ENCODE results near the gene KIF3B. TPM values are rescaled to one million over a fixed set of nuclear protein-coding genes. Genes with fewer than 3 reads are reported as not detected.
A peak's percentile ranks its signal among the peaks of the same experiment; 100 is the strongest.

KIF3B gene
- total and polyA plus RNA-seq, 2 of the 13 experiments (the other 11 are each of a cell fraction or from before 2014, with no cell fraction given): 23.6 to 28.8 TPM

DNA sequence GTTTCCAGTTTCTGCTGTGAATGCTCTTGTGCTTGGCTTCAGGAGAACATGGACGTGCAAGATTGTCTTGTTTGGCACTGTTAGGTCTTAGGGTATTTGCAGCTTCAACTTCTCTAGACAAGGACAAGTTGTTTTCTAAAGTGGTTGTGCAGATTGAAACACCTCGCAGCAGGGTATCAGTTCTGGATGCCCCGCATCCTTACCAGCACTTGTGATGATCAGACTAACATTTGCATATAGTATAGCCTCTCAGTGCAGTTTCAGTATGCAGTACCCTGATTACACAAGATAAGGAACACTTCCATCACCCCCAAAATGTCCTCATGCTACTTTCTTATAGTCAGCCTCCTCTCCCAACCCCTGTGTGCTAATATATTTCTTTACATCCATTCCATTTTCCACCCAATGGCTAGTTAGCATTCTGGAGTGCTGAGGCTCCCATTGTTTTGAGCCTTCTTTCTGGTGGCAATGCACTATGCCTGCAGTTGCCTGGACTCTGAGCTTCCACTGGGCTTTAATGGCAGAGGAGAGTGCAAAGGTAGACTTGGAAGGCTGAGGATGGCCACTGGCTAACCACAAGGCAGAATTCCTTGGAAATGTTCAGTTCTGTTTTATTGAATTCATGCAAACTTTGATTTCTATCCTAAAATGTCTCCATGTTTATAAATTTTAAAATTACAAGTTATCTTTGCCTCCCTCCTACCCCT lies 35.4 kb downstream of the KIF3B start (continued):
- TF ChIP-seq, protein P1, sequence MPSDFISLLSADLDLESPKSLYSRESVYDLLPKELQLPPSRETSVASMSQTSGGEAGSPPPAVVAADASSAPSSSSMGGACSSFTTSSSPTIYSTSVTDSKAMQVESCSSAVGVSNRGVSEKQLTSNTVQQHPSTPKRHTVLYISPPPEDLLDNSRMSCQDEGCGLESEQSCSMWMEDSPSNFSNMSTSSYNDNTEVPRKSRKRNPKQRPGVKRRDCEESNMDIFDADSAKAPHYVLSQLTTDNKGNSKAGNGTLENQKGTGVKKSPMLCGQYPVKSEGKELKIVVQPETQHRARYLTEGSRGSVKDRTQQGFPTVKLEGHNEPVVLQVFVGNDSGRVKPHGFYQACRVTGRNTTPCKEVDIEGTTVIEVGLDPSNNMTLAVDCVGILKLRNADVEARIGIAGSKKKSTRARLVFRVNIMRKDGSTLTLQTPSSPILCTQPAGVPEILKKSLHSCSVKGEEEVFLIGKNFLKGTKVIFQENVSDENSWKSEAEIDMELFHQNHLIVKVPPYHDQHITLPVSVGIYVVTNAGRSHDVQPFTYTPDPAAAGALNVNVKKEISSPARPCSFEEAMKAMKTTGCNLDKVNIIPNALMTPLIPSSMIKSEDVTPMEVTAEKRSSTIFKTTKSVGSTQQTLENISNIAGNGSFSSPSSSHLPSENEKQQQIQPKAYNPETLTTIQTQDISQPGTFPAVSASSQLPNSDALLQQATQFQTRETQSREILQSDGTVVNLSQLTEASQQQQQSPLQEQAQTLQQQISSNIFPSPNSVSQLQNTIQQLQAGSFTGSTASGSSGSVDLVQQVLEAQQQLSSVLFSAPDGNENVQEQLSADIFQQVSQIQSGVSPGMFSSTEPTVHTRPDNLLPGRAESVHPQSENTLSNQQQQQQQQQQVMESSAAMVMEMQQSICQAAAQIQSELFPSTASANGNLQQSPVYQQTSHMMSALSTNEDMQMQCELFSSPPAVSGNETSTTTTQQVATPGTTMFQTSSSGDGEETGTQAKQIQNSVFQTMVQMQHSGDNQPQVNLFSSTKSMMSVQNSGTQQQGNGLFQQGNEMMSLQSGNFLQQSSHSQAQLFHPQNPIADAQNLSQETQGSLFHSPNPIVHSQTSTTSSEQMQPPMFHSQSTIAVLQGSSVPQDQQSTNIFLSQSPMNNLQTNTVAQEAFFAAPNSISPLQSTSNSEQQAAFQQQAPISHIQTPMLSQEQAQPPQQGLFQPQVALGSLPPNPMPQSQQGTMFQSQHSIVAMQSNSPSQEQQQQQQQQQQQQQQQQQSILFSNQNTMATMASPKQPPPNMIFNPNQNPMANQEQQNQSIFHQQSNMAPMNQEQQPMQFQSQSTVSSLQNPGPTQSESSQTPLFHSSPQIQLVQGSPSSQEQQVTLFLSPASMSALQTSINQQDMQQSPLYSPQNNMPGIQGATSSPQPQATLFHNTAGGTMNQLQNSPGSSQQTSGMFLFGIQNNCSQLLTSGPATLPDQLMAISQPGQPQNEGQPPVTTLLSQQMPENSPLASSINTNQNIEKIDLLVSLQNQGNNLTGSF (CRISPR knock-in tag; IDR thresholded peaks at IDR 0.05): no peak
- TF ChIP-seq ZSCAN9 (CRISPR knock-in tag; IDR thresholded peaks at IDR 0.05; ENCODE audit: borderline replicate concordance) (0 out of 2 replicates have a peak, but pooled peaks have one; percentile 51), POLR2G (IDR thresholded peaks at IDR 0.05; ENCODE audit: low read depth, low read length) (no peak), JDP2 (CRISPR knock-in tag; IDR thresholded peaks at IDR 0.05; ENCODE audit: borderline replicate concordance) (no peak), SNAI1 (CRISPR knock-in tag; IDR thresholded peaks at IDR 0.05; ENCODE audit: borderline replicate concordance) (no peak), ZNF546 (CRISPR knock-in tag; conservative IDR thresholded peaks at IDR 0.05) (0 out of 2 replicates have a peak, but pooled peaks have one; percentile 16), ZC3H4 (CRISPR knock-in tag; IDR thresholded peaks at IDR 0.05; ENCODE audit: borderline replicate concordance) (no peak), KDM6A (CRISPR knock-in tag; IDR thresholded peaks at IDR 0.05; ENCODE audit: low read depth) (no peak), TCF12 (IDR thresholded peaks at IDR 0.05) (no peak), TCF12 (CRISPR knock-in tag; IDR thresholded peaks at IDR 0.05) (no peak), FOXP1 (IDR thresholded peaks at IDR 0.05) (no peak), FOXP1 (CRISPR knock-in tag; IDR thresholded peaks at IDR 0.05) (no peak), POLR2A (IDR thresholded peaks at IDR 0.05; ENCODE audit: insufficient read depth in 1 of 2, low read depth in 2 of 2, low read length in 2 of 2) (no peak), ZKSCAN5 (CRISPR knock-in tag; IDR thresholded peaks at IDR 0.05) (no peak), HNRNPH1 (optimal IDR thresholded peaks at IDR 0.05; ENCODE audit: low read depth, low read length) (no peak), ZNF569 (CRISPR knock-in tag; IDR thresholded peaks at IDR 0.05; ENCODE audit: borderline replicate concordance) (no peak), ZMYM4 (CRISPR knock-in tag; IDR thresholded peaks at IDR 0.05) (peak; percentile 63), ONECUT2 (CRISPR knock-in tag; IDR thresholded peaks at IDR 0.05) (no peak), KLF11 (CRISPR knock-in tag; IDR thresholded peaks at IDR 0.05) (no peak)
- TF ChIP-seq, protein P2, sequence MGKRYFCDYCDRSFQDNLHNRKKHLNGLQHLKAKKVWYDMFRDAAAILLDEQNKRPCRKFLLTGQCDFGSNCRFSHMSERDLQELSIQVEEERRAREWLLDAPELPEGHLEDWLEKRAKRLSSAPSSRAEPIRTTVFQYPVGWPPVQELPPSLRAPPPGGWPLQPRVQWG (CRISPR knock-in tag; IDR thresholded peaks at IDR 0.05; ENCODE audit: borderline replicate concordance, low read depth): no peak
- TF ChIP-seq, protein P3, sequence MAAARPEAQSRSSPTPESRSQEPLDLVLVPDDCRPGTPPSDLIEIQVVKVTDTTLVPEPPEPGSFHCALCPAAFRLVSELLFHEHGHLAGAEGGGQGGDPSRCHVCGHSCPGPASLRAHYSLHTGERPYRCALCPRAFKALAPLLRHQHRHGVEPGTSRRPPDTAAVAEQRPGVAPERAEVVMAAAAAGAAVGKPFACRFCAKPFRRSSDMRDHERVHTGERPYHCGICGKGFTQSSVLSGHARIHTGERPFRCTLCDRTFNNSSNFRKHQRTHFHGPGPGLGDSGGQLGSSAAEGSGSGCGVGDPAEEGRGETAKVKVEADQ (CRISPR knock-in tag; IDR thresholded peaks at IDR 0.05; ENCODE audit: borderline replicate concordance): 0 out of 2 replicates have a peak, but pooled peaks have one; percentile 63
- TF ChIP-seq, protein P4, sequence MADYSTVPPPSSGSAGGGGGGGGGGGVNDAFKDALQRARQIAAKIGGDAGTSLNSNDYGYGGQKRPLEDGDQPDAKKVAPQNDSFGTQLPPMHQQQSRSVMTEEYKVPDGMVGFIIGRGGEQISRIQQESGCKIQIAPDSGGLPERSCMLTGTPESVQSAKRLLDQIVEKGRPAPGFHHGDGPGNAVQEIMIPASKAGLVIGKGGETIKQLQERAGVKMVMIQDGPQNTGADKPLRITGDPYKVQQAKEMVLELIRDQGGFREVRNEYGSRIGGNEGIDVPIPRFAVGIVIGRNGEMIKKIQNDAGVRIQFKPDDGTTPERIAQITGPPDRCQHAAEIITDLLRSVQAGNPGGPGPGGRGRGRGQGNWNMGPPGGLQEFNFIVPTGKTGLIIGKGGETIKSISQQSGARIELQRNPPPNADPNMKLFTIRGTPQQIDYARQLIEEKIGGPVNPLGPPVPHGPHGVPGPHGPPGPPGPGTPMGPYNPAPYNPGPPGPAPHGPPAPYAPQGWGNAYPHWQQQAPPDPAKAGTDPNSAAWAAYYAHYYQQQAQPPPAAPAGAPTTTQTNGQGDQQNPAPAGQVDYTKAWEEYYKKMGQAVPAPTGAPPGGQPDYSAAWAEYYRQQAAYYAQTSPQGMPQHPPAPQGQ (CRISPR knock-in tag; IDR thresholded peaks at IDR 0.05; ENCODE audit: borderline replicate concordance): no peak
